ENCODE measurements around the gene PIK3R2.
A peak's percentile ranks its signal among the peaks of the same experiment; 100 is the strongest.

The PIK3R2 gene

DNA sequence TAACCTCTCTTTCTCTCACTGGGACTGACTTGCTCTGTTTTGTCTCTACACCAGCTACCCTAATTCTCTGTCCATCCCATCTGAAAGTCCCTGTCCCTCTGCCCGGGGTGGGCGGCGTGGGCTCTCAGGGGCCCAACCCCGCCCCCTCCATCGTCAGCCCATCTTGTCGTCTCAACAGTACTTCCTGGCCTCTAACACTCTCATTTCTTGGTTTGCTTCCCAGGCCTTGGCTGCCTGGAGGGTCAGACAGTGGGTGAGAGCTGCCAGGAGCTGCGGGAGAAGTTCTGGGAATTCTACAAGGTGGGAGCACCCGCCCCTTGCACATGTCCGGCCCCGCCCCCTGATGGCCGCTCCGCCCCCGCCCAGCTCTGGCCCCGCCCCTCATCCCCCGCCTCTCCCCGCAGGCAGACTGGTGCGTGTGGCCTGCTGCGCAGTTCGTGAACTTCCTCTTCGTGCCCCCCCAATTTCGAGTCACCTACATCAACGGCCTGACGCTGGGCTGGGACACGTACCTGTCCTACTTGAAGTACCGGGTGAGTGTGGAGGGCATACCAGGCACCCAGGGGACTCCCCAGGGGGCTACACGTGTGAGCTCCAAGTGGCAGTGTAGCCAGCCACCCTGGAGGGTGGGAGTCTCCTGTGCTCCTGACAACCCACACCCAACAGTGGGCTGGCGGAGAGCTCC is 41.7 kb downstream of the PIK3R2 start:
- peaks cover 17% of the 10 kb centered on the region for H3K4me1 ChIP-seq (ENCODE audit: control insufficient read depth, insufficient read depth, low read length)
- H3K4me3 ChIP-seq (ENCODE audit: low read depth, low read length), result peak overlapping the region; percentile 88
- no peak overlapping the region for H3K9ac ChIP-seq (ENCODE audit: low read length)
- no peaks in the 10 kb centered on the region for H3K27me3 ChIP-seq (ENCODE audit: control insufficient read depth, insufficient read depth, low read length)
- H3K36me3 ChIP-seq (ENCODE audit: control insufficient read depth, insufficient read depth, low read length), result peaks cover 35% of the 10 kb centered on the region
- no peaks in the 10 kb centered on the region for H3K9me3 ChIP-seq (ENCODE audit: control insufficient read depth, insufficient read depth, low read depth, low read length)
- H3K27ac ChIP-seq (ENCODE audit: low read depth, low read length), result no peak overlapping the region

DNA sequence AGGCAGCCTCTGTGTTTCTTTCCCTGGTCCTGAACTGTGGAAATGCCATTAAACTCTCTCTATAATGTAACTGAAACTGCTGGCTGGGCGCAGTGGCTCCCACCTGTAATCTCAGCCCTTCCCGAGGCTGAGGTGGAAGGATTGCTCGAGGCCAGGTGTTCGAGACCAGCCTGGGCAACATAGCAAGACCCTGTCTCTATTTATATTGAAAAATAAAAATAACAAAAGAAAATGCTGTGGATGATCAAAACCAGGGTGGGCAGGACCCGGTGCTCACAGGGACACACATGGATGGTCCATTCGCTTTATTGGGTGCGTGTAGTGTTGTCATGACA is 43.5 kb downstream of the PIK3R2 start:
- peaks cover 17% of the 10 kb centered on the region for H3K4me1 ChIP-seq (ENCODE audit: control insufficient read depth, insufficient read depth, low read length)
- H3K27me3 ChIP-seq (ENCODE audit: control insufficient read depth, insufficient read depth, low read length), result no peaks in the 10 kb centered on the region
- H3K4me3 ChIP-seq (ENCODE audit: low read depth, low read length), result no peak overlapping the region
- no peak overlapping the region for H3K27ac ChIP-seq (ENCODE audit: low read depth, low read length)
- no peak overlapping the region for H3K9ac ChIP-seq (ENCODE audit: low read length)
- H3K9me3 ChIP-seq (ENCODE audit: control insufficient read depth, insufficient read depth, low read depth, low read length), result no peaks in the 10 kb centered on the region
- peaks cover 41% of the 10 kb centered on the region for H3K36me3 ChIP-seq (ENCODE audit: control insufficient read depth, insufficient read depth, low read length)

DNA sequence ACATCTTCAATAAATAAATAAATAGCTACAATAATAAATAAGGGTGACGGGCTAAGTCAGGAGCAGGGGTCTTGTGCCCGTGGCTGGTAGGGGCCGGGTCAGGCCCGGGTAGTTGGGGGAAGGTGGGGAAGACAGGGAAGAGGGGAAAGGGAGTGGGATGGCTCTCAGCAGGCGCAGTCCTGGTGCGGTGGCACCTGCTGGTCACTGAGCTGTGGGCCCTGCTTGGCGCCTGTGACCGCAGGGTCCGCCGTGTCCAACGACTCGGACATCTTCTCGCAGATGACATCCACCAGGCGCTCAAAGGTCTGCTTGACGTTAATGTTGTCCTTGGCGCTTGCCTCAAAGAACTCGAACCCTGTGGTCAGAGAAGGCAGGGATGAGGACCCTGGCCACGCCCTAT is 44.3 kb downstream of the PIK3R2 start:
- peaks cover 10% of the 10 kb centered on the region; the same call in 1 of the 2 replicates for H3K4me1 ChIP-seq (ENCODE audit: control insufficient read depth, insufficient read depth, low read length)
- H3K9me3 ChIP-seq (ENCODE audit: control insufficient read depth, insufficient read depth, low read depth, low read length), result no peaks in the 10 kb centered on the region
- peaks cover 45% of the 10 kb centered on the region for H3K36me3 ChIP-seq (ENCODE audit: control insufficient read depth, insufficient read depth, low read length)
- no peak overlapping the region for H3K27ac ChIP-seq (ENCODE audit: low read depth, low read length)
- no peaks in the 10 kb centered on the region for H3K27me3 ChIP-seq (ENCODE audit: control insufficient read depth, insufficient read depth, low read length)
- no peak overlapping the region for H3K9ac ChIP-seq (ENCODE audit: low read length)
- H3K4me3 ChIP-seq (ENCODE audit: low read depth, low read length), result no peak overlapping the region

GRCh38 chr19:18197941-18198340 is 45.0 kb downstream of the PIK3R2 start:
- Histone ChIP-seq H3K27me3 (ENCODE audit: control insufficient read depth, insufficient read depth, low read length) (peaks cover under 1% of the 10 kb centered on the region; the same call in 1 of the 2 replicates), H3K4me1 (ENCODE audit: control insufficient read depth, insufficient read depth, low read length) (peaks cover 9% of the 10 kb centered on the region; the same call in 1 of the 2 replicates), H3K4me3 (ENCODE audit: low read depth, low read length) (no peak overlapping the region), H3K36me3 (ENCODE audit: control insufficient read depth, insufficient read depth, low read length) (peaks cover 48% of the 10 kb centered on the region), H3K9ac (ENCODE audit: low read length) (no peak overlapping the region), H3K9me3 (ENCODE audit: control insufficient read depth, insufficient read depth, low read depth, low read length) (no peaks in the 10 kb centered on the region), H3K27ac (ENCODE audit: low read depth, low read length) (no peak overlapping the region)

- Histone ChIP-seq H3K4me1 (ENCODE audit: control insufficient read depth, insufficient read depth, low read length) (peaks cover 14% of the 10 kb centered on the region), H3K9ac (ENCODE audit: low read length) (no peak overlapping the region), H3K27me3 (ENCODE audit: control insufficient read depth, insufficient read depth, low read length) (peaks cover 5% of the 10 kb centered on the region; the same call in 1 of the 2 replicates), H3K9me3 (ENCODE audit: control insufficient read depth, insufficient read depth, low read depth, low read length) (no peaks in the 10 kb centered on the region), H3K4me3 (ENCODE audit: low read depth, low read length) (no peak overlapping the region), H3K27ac (ENCODE audit: low read depth, low read length) (no peak overlapping the region), H3K36me3 (ENCODE audit: control insufficient read depth, insufficient read depth, low read length) (peaks cover 48% of the 10 kb centered on the region)
Measured at GRCh38 chr19:18198374-18198773, 45.4 kb downstream of the PIK3R2 start.

DNA sequence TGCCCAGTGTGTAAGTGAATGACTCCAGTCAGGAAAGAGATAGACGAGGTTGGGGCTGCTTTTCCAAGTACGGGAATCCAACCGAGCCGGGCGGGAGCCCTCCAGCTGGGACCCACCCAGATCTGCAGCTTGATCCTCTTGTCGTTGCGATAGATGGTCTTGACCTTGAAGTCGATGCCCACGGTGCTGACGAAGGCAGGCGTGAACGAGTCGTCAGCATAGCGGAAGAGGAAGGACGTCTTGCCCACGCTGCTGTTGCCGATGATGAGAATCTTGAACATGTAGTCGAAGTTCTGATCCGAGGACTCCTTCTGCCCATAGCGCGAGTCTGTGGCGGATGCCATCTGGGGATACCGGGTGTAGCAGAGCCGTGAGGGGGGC is 49.4 kb downstream of the PIK3R2 start:
- no peaks in the 10 kb centered on the region for H3K9me3 ChIP-seq (ENCODE audit: control insufficient read depth, insufficient read depth, low read depth, low read length)
- peaks cover 6% of the 10 kb centered on the region; the same call in 1 of the 2 replicates for H3K27me3 ChIP-seq (ENCODE audit: control insufficient read depth, insufficient read depth, low read length)
- peaks cover 32% of the 10 kb centered on the region for H3K36me3 ChIP-seq (ENCODE audit: control insufficient read depth, insufficient read depth, low read length)
- H3K9ac ChIP-seq (ENCODE audit: low read length), result no peak overlapping the region
- no peak overlapping the region for H3K27ac ChIP-seq (ENCODE audit: low read depth, low read length)
- no peak overlapping the region for H3K4me3 ChIP-seq (ENCODE audit: low read depth, low read length)
- peaks cover 16% of the 10 kb centered on the region for H3K4me1 ChIP-seq (ENCODE audit: control insufficient read depth, insufficient read depth, low read length)

DNA sequence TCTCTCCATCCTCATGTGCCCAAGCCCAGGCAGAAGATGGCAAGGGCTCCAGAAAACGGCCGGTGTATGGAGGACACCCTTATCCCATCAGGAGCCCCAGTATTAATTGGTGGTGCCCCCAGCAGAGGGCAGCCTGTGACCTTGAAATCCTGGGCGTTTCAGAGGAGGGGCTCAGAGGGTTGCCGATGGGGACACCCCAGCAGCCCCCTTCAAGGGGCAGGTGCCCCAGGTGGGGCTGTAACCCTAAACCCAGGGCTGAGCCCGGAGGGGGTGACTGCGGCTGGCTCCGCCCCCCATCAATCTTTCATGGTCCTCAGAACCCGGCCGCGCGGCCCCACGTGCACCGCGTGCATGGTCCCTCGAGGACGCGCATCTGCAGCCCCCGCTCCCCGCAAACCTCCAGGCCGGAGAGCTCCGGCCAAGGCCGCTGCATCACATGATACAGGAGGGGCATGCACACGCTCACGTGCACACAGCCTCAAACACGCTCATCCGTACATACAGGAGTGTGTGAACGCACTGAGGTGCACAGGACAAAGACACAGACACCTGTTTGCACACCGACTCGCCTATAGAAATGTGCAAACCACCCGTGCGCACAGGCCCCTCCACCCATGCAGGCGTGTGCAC is 49.9 kb downstream of the PIK3R2 start:
- no peak overlapping the region for H3K27ac ChIP-seq (ENCODE audit: low read depth, low read length)
- H3K4me3 ChIP-seq (ENCODE audit: low read depth, low read length), result peak overlapping the region; percentile 88
- H3K27me3 ChIP-seq (ENCODE audit: control insufficient read depth, insufficient read depth, low read length), result peaks cover 6% of the 10 kb centered on the region; the same call in 1 of the 2 replicates
- H3K36me3 ChIP-seq (ENCODE audit: control insufficient read depth, insufficient read depth, low read length), result peaks cover 27% of the 10 kb centered on the region
- peak overlapping the region; percentile 21 for H3K9ac ChIP-seq (ENCODE audit: low read length)
- H3K4me1 ChIP-seq (ENCODE audit: control insufficient read depth, insufficient read depth, low read length), result peaks cover 16% of the 10 kb centered on the region
- no peaks in the 10 kb centered on the region for H3K9me3 ChIP-seq (ENCODE audit: control insufficient read depth, insufficient read depth, low read depth, low read length)

DNA sequence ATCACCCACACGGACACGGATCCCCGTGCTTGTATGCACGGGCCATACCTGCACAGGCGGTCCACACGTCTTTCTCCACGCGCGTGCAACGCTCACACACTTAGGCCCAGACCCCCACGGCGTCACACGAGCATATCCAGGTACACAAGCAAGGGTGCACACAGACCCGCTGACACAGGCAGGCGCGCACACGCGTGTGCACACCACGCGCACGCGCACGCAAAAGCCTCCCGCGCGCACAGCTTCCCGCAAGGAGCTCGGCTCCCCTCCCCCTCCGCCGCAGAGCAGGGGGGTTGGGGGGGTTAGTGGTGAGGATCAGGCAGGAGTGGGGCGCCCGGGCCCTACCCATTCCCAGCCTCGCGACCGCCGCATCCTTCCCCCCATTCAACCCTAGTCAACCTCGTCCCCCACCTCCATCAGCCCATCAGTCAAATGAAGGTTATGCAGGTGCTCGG is 50.5 kb downstream of the PIK3R2 start:
- Histone ChIP-seq H3K27ac (ENCODE audit: low read depth, low read length) (no peak overlapping the region), H3K4me3 (ENCODE audit: low read depth, low read length) (peak overlapping the region; percentile 88), H3K9ac (ENCODE audit: low read length) (peak overlapping the region; percentile 21), H3K9me3 (ENCODE audit: control insufficient read depth, insufficient read depth, low read depth, low read length) (no peaks in the 10 kb centered on the region), H3K36me3 (ENCODE audit: control insufficient read depth, insufficient read depth, low read length) (peaks cover 21% of the 10 kb centered on the region), H3K27me3 (ENCODE audit: control insufficient read depth, insufficient read depth, low read length) (peaks cover 6% of the 10 kb centered on the region; the same call in 1 of the 2 replicates), H3K4me1 (ENCODE audit: control insufficient read depth, insufficient read depth, low read length) (peaks cover 20% of the 10 kb centered on the region)

- peak within 1 kb of the TSS; percentile 88 for H3K4me3 ChIP-seq (ENCODE audit: low read depth, low read length)
- H3K9me3 ChIP-seq (ENCODE audit: control insufficient read depth, insufficient read depth, low read depth, low read length), result no peaks in the 10 kb centered on the region
- peaks cover 16% of the 10 kb centered on the region for H3K36me3 ChIP-seq (ENCODE audit: control insufficient read depth, insufficient read depth, low read length)
- H3K4me1 ChIP-seq (ENCODE audit: control insufficient read depth, insufficient read depth, low read length), result peaks cover 20% of the 10 kb centered on the region
- peak within 1 kb of the TSS; percentile 92 for H3K27ac ChIP-seq (ENCODE audit: low read depth, low read length)
- H3K9ac ChIP-seq (ENCODE audit: low read length), result peak within 1 kb of the TSS; percentile 66
- H3K27me3 ChIP-seq (ENCODE audit: control insufficient read depth, insufficient read depth, low read length), result peaks cover 6% of the 10 kb centered on the region; the same call in 1 of the 2 replicates
Measured at GRCh38 chr19:18203863-18204393, 51.0 kb downstream of the PIK3R2 start, which contains the start of gene RAB3A. Gene RAB3A, minus strand, starts transcription at chr19:18204042. Its CDS starts 1,302 bp downstream, at chr19:18202740.

DNA sequence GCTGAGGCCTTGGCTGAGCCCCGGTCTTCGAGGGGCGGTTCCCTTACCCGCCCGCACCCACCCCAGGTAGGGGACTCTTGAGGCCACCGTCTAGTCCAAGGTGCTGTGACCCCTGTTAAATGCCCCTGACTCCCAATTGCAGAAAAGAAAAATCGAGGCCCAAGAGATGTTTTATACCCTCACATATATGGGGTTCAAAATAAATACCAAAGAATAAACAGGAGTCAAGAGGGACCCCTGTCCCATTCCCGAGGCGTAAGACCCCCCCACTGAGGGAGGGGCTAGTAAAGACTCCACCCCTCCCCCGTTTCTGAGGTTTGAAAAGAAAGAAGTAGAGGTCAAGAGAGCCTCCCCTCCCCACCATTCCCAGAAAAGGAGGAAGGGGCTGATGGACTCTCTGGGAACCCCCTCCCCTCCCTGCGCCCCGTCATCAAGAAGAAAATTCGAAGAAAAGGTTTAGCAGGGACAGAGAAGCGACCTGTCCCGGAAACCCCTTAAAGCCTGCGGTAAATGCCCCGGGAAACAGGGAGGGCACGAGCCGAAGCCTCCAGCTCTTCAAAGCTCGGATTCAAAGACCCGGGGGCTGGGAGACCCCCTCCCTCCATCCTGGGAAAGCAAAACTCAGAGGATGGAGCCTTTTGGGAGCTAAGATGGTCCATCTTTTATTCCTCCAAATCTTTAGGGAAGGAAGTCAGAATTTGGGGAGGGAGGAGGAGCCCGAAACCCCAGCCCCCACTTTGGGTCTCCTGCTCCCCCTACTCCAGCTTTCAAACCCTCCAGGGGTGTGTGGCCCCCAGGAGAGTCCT is 51.6 kb downstream of the PIK3R2 start:
- Histone ChIP-seq H3K9ac (ENCODE audit: low read length) (peak overlapping the region; percentile 66), H3K9me3 (ENCODE audit: control insufficient read depth, insufficient read depth, low read depth, low read length) (no peaks in the 10 kb centered on the region)

More for the DNA sequence above, 51.6 kb downstream of the PIK3R2 start:
- peaks cover 13% of the 10 kb centered on the region for H3K36me3 ChIP-seq (ENCODE audit: control insufficient read depth, insufficient read depth, low read length)
- H3K4me3 ChIP-seq (ENCODE audit: low read depth, low read length), result peak overlapping the region; percentile 84
- H3K27ac ChIP-seq (ENCODE audit: low read depth, low read length), result peak overlapping the region; percentile 92
- peaks cover 6% of the 10 kb centered on the region; the same call in 1 of the 2 replicates for H3K27me3 ChIP-seq (ENCODE audit: control insufficient read depth, insufficient read depth, low read length)
- H3K4me1 ChIP-seq (ENCODE audit: control insufficient read depth, insufficient read depth, low read length), result peaks cover 20% of the 10 kb centered on the region
